ENCODE results near the gene CES2.
"Not testable (repeated sequence)": the region's sequence is repeated elsewhere in the genome, so short reads cannot be mapped to it uniquely, and the experiment has no call there.

The CES2 gene

DNA sequence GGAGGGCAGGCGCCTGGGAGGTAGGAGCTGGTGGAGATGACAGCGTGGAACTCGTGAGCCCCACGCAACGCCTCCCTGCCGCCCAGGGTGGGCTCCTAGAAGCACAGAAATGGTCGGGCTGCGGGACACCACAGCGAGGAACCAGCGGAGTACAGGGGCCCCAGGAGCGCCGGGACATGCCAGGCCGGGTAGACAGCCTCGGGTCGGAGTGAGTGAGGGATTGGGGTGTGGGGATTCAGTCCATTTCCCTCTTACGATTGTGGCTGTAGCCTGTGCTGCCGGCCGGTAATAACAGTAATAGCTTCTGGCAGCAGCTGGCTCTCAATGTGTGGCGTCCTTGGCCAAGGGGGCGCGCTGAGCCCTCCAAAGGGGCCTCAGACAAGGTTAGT lies 13.5 kb downstream of the CES2 start:
- H3K4me3 ChIP-seq (ENCODE audit: low read length): no peak overlapping the region
- H3K9me3 ChIP-seq (ENCODE audit: insufficient read depth, low read depth, low read length): 0 out of 2 replicates have a peak, but pooled peaks cover 9% of the 10 kb centered on the region
- peaks cover 2% of the 10 kb centered on the region; the same call in 1 of the 2 replicates for H3K36me3 ChIP-seq (ENCODE audit: insufficient read depth, low read length)
- H3K27ac ChIP-seq (ENCODE audit: low read depth, low read length): no peak overlapping the region
- H3K4me1 ChIP-seq (ENCODE audit: insufficient read depth, low read length): no peaks in the 10 kb centered on the region
- no peak overlapping the region for H3K9ac ChIP-seq (ENCODE audit: low read depth, low read length)
- WGBS: 64% methylated on average over 21 of the region's 21 CpGs
- H3K27me3 ChIP-seq (ENCODE audit: insufficient read depth, low read length): peaks cover 25% of the 10 kb centered on the region

DNA sequence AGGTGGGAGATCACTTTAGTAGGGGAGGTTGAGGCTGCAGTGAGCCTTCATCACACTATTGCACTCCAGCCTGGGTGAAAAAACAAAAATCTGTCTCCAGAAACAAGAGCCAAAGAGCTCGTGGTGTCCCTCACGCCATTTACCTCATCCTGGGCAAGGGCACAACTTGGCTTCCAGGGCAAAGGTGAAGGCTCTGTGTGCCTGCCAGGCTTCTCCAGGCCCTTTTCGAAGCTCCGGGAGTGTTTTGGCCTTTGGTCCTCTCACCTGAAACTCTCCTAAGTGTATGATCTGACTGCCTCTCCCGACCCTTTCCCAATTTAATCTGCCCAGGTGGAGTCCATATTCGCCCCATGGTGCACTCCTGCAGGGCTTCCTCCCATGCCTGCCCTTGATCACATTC lies 14.2 kb downstream of the CES2 start:
- H3K4me1 ChIP-seq (ENCODE audit: insufficient read depth, low read length): no peaks in the 10 kb centered on the region
- H3K27me3 ChIP-seq (ENCODE audit: insufficient read depth, low read length): peaks cover 25% of the 10 kb centered on the region
- no peak overlapping the region for H3K9ac ChIP-seq (ENCODE audit: low read depth, low read length)
- H3K36me3 ChIP-seq (ENCODE audit: insufficient read depth, low read length): no peaks in the 10 kb centered on the region
- no peak overlapping the region for H3K4me3 ChIP-seq (ENCODE audit: low read length)
- H3K9me3 ChIP-seq (ENCODE audit: insufficient read depth, low read depth, low read length): 0 out of 2 replicates have a peak, but pooled peaks cover 9% of the 10 kb centered on the region
- H3K27ac ChIP-seq (ENCODE audit: low read depth, low read length): no peak overlapping the region
- 84% methylated on average over 6 of the region's 6 CpGs for whole genome bisulfite sequencing

DNA sequence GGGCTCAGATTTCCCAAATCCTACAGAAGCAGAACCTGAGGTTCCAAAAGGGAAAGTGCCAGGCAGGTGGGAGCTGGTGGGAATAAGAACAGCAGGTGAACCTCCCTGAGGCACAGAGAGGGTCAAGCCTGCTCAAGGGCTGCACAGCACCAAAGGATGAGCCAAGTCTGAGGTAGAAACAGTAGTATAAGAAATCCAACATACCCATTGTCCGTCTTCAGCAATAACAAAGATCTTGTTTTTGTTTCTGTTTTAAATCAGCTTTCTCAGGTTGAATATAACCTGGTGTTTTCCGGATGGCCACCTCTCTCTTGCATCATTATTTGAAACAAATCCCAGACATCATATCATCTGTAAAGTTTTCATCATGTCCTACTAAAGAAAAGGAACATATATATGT lies 15.1 kb downstream of the CES2 start:
- Histone ChIP-seq H3K9ac (ENCODE audit: low read depth, low read length) (no peak overlapping the region), H3K27me3 (ENCODE audit: insufficient read depth, low read length) (peaks cover 25% of the 10 kb centered on the region), H3K9me3 (ENCODE audit: insufficient read depth, low read depth, low read length) (0 out of 2 replicates have a peak, but pooled peaks cover 9% of the 10 kb centered on the region), H3K27ac (ENCODE audit: low read depth, low read length) (no peak overlapping the region), H3K4me3 (ENCODE audit: low read length) (no peak overlapping the region), H3K36me3 (ENCODE audit: insufficient read depth, low read length) (no peaks in the 10 kb centered on the region), H3K4me1 (ENCODE audit: insufficient read depth, low read length) (no peaks in the 10 kb centered on the region)
- WGBS: 79% methylated on average over 2 of the region's 2 CpGs

DNA sequence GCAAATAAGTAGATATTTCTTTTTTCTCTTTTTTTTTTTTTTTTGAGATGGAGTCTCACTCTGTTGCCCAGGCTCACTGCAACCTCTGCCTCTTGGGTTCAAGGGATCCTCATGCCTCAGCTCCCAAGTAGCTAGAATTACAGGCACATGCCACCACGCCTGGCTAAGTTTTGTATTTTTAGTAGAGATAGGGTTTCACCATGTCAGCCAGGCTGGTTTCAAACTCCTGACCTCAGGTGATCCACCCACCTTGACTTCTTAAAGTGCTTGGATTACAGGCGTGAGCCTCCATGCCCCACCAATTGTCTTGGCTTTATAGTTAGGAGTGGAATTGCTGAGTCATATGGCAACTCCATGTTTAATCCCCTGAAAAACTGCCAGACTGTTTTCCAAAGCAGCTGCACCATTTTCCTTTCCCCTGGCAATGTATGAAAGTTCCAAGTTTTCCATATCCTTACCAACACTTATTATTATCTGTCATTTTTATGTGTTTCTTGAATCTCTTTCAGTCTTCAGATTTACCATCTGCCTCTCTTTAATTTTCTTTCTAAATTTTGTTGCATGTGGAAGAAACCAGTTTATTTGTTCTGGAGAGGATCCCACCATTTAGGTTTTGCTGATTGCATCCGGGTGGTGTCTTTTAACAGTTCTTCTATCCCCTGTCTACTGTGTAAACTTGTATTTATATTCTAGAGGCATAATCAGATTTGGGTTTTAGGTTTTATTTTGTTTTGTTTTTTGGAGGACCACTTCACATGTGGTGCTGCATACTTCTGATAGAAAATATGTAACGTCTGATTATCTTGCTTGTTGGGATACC lies 15.9 kb downstream of the CES2 start:
- WGBS: 99% methylated on average over 3 of the region's 4 CpGs
- H3K4me1 ChIP-seq (ENCODE audit: insufficient read depth, low read length): no peaks in the 10 kb centered on the region
- peaks cover 25% of the 10 kb centered on the region for H3K27me3 ChIP-seq (ENCODE audit: insufficient read depth, low read length)
- H3K27ac ChIP-seq (ENCODE audit: low read depth, low read length): no peak overlapping the region
- H3K4me3 ChIP-seq (ENCODE audit: low read length): no peak overlapping the region
- no peaks in the 10 kb centered on the region for H3K36me3 ChIP-seq (ENCODE audit: insufficient read depth, low read length)
- H3K9ac ChIP-seq (ENCODE audit: low read depth, low read length): no peak overlapping the region
- H3K9me3 ChIP-seq (ENCODE audit: insufficient read depth, low read depth, low read length): 0 out of 2 replicates have a peak, but pooled peaks cover 9% of the 10 kb centered on the region

DNA sequence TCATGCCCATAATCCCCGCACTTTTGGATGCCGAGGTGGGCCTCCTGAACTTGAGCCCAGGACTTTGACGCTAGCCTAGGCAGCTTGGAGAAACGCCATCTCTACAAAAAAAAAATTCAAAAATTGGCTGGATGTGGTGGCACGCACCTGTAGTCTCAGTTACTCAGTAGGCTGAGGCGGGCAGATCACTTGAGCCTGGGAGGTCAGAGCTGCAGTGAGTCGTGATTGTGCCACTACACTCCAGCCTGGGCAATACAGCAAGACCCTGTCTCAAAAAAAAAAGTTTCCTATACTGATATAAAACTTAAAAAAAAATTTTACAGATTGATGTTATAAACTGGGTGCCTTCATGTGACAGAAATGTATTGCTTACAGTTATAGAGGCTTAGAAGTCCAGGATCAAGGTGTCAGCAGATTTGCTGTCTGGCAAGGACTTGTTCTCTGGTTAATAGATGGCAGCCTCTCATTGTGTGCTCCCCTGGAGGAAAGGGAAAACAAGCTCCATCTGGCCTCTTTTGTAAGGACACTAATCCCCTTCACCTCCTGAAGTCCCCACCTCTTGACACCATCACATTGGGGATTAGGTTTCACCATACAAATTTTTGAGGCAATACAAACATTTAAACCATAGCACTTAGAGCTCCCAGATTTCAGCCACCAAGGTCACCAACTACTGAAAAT lies 17.3 kb downstream of the CES2 start:
- WGBS: 89% methylated on average over 7 of the region's 7 CpGs
- Histone ChIP-seq H3K27ac (ENCODE audit: low read depth, low read length) (no peak overlapping the region), H3K4me1 (ENCODE audit: insufficient read depth, low read length) (no peaks in the 10 kb centered on the region), H3K9me3 (ENCODE audit: insufficient read depth, low read depth, low read length) (0 out of 2 replicates have a peak, but pooled peaks cover 9% of the 10 kb centered on the region), H3K36me3 (ENCODE audit: insufficient read depth, low read length) (no peaks in the 10 kb centered on the region), H3K9ac (ENCODE audit: low read depth, low read length) (no peak overlapping the region), H3K27me3 (ENCODE audit: insufficient read depth, low read length) (peaks cover 22% of the 10 kb centered on the region), H3K4me3 (ENCODE audit: low read length) (no peak overlapping the region)

DNA sequence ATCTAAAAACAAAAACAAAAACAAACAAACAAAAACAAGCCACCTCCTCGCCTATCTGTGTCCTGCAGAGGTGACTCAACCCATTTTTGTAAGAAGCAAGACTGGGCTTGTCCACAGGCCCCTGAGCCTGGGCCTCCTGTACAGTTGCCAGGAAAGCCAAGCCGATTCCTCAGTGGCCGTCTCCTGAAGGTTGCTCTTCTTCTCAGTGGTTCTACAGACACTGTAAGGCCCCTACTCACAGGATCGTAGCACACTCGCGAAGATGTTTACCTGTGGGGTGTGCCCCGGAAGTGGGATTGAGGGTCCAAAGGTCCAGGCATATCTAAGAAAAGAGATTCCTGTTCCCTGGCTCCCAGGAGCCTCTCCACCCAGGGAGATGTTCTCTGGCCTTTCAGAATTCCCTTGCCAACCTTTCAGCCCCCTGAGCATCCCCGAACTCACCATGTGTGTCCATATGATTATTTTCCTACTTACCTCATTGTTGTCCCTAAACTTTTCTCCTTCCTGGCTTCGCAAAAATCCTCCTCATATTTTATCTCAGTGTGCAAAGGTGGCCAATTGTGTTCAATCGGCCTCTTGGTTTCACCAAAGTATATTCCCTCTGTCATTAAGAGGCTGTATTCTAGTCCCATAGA lies 18.3 kb downstream of the CES2 start:
- Histone ChIP-seq H3K27ac (ENCODE audit: low read depth, low read length) (no peak overlapping the region), H3K9ac (ENCODE audit: low read depth, low read length) (no peak overlapping the region), H3K36me3 (ENCODE audit: insufficient read depth, low read length) (no peaks in the 10 kb centered on the region), H3K9me3 (ENCODE audit: insufficient read depth, low read depth, low read length) (0 out of 2 replicates have a peak, but pooled peaks cover 9% of the 10 kb centered on the region), H3K27me3 (ENCODE audit: insufficient read depth, low read length) (peaks cover 13% of the 10 kb centered on the region), H3K4me3 (ENCODE audit: low read length) (no peak overlapping the region), H3K4me1 (ENCODE audit: insufficient read depth, low read length) (no peaks in the 10 kb centered on the region)
- 91% methylated on average over 10 of the region's 10 CpGs for WGBS

DNA sequence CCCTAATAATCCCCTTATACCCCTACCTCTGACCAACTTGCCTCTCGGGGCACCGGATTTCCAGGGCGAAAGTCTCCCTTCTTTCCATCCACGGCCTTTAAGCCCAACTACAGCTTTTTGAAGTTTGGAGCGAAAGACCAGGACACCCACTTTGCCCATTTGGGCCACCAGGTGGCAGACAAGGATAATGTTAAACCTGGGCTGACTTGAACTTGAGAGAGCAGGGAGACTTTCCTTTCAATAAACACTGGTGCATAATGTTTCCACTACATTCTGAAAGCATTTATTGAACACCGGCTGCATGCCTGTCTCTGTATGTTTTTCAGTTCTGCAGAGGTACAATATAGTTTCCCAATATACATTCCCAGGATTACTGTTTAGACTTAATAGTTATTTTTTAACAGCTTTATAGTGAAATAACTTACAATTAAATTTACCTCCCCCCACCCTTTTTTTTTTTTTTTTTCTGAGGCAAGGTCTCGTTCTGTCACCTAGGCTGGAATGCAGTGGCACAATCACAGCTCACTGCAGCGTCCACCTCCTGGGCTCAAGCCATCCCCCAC lies 18.9 kb downstream of the CES2 start:
- 40% methylated on average over 8 of the region's 8 CpGs for WGBS
- H3K4me1 ChIP-seq (ENCODE audit: insufficient read depth, low read length): no peaks in the 10 kb centered on the region

DNA sequence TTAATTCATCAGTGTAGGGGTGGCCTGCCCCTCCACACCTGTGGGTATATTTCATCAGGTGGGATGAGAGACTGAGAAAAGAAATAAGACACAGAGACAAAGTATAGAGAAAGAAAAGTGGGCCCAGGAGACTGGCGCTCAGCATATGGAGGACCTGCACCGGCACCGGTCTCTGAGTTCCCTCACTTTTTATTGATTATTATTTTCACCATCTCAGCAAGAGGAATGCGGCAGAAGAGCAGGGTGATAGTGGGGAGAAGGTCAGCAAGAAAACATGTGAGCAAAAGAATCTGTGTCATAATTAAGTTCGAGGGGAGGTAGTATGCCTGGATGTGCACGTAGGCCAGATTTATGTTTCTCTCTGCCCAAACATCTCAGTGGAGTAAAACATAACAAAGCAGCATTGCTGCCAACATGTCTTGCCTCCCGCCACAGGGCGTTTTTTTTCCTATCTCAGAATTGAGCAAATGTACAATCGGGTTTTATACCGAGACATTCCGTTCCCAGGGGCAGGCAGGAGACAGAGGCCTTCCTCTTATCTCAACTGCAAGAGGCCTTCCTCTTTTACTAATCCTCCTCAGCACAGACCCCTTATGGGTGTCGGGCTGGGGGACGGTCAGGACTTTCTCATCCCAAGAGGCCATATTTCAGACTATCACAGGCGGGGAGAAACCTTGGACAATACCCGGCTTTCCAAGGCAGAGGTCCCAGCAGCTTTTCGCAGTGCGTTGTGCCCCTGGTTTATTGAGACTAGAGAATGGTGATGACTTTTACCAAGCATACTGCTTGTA lies 20.2 kb downstream of the CES2 start:
- not testable (repeated sequence) for H3K36me3 ChIP-seq (ENCODE audit: insufficient read depth, low read length); H3K4me1 ChIP-seq (ENCODE audit: insufficient read depth, low read length); H3K27ac ChIP-seq (ENCODE audit: low read depth, low read length); H3K9ac ChIP-seq (ENCODE audit: low read depth, low read length); H3K4me3 ChIP-seq (ENCODE audit: low read length); H3K9me3 ChIP-seq (ENCODE audit: insufficient read depth, low read depth, low read length); H3K27me3 ChIP-seq (ENCODE audit: insufficient read depth, low read length)
- 91% methylated on average over 15 of the region's 17 CpGs for WGBS

More for the DNA sequence above, 18.9 kb downstream of the CES2 start:
- Histone ChIP-seq H3K9ac (ENCODE audit: low read depth, low read length) (no peak overlapping the region), H3K9me3 (ENCODE audit: insufficient read depth, low read depth, low read length) (0 out of 2 replicates have a peak, but pooled peaks cover 9% of the 10 kb centered on the region), H3K27ac (ENCODE audit: low read depth, low read length) (no peak overlapping the region), H3K4me3 (ENCODE audit: low read length) (no peak overlapping the region), H3K27me3 (ENCODE audit: insufficient read depth, low read length) (peaks cover 7% of the 10 kb centered on the region), H3K36me3 (ENCODE audit: insufficient read depth, low read length) (no peaks in the 10 kb centered on the region)

DNA sequence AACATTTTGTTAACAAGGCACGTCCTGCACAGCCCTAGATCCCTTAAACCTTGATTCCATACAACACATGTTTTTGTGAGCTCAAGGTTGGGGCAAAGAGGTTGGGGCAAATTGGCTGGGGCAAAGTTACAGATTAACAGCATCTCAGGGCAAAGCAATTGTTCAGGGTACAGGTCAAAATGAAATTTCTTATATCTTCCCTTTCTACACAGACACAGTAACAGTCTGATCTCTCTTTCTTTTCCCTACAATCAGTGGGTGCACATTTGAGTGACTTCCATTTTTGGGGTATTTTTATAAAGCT lies 20.8 kb downstream of the CES2 start:
- H3K9ac ChIP-seq (ENCODE audit: low read depth, low read length); H3K4me1 ChIP-seq (ENCODE audit: insufficient read depth, low read length); H3K27ac ChIP-seq (ENCODE audit: low read depth, low read length); H3K4me3 ChIP-seq (ENCODE audit: low read length); H3K36me3 ChIP-seq (ENCODE audit: insufficient read depth, low read length); H3K27me3 ChIP-seq (ENCODE audit: insufficient read depth, low read length); H3K9me3 ChIP-seq (ENCODE audit: insufficient read depth, low read depth, low read length): not testable (repeated sequence)
- WGBS: no CpG with 5 or more reads among the region's 1 CpG

DNA sequence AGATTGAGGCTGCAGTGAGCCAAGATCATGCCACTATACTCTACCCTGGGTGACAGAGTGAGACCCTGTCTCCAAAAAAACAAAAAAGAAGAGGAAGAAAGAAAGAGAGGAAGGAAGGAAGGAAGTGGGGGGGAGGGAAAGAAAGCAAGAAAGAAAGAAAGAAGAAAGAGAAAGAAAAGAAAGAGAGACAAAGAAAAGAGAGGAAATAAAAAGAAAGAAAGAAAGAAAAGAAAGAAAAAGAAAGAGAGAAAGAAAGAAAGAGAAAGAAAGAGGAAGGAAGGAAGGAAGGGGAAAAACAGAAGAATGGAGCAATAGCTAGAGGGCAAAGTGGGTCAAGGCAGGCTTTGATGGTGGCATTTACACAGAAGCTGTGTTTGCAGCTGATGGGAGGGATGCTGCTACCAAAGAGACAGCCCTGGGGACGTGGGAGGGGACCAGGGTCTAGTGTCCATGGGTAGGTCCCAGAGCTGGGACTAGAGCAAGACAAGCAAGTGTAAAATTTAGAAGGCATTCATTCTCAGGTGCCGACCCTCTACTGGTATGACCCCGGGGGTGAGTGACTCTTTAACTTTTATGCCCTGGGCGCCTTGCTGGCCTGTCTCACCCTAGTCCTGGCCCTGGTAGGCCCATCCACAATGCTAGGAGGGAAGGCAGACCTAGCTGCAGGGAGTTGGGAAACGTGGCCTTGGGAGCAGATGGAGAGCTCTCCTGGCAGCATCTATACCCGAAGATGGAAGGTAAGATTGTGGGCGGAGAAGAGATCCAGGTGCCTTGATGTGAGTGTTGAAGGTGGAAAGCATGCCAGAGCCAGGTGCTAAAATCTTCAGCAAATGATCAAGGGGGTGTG lies 23.8 kb downstream of the CES2 start:
- no peaks in the 10 kb centered on the region for H3K9me3 ChIP-seq (ENCODE audit: insufficient read depth, low read depth, low read length)
- no peaks in the 10 kb centered on the region for H3K4me1 ChIP-seq (ENCODE audit: insufficient read depth, low read length)
- H3K27me3 ChIP-seq (ENCODE audit: insufficient read depth, low read length): no peaks in the 10 kb centered on the region; the same call in 1 of the 2 replicates
- H3K4me3 ChIP-seq (ENCODE audit: low read length): no peak overlapping the region
- H3K36me3 ChIP-seq (ENCODE audit: insufficient read depth, low read length): no peaks in the 10 kb centered on the region
- no peak overlapping the region for H3K27ac ChIP-seq (ENCODE audit: low read depth, low read length)
- WGBS: 83% methylated on average over 7 of the region's 7 CpGs
- H3K9ac ChIP-seq (ENCODE audit: low read depth, low read length): no peak overlapping the region
